Measurements from ENCODE around the gene CACNA1I.

GRCh38 chr22:39712081-39712480, 141.5 kb downstream of the CACNA1I start:
- no peak for TF ChIP-seq EZH2 (IDR thresholded peaks at IDR 0.05; ENCODE audit: borderline replicate concordance, low read depth, low read length, poor library complexity, severe bottlenecking)
- no peak for TF ChIP-seq CTCF (conservative IDR thresholded peaks at IDR 0.05; ENCODE audit: low read depth, low read length)
